GM12878 (cell line): Measurements from ENCODE around the gene DUS4L.

Experiments
- ATF7 ChIP-seq: fragments of 450-650 bp; IDR thresholded peaks from 2 replicates; pipeline ENCODE4 v1.6.1; 2016; ENCODE audit warnings: low read depth, mild to moderate bottlenecking
- CHD2 ChIP-seq: IDR thresholded peaks from 2 replicates; pipeline ENCODE4 v1.6.1; 2011; ENCODE audit warnings: low read depth, low read length, improper control_type of control experiment, borderline replicate concordance
- CREM ChIP-seq: IDR thresholded peaks from 2 replicates; pipeline ENCODE4 v1.6.1; 2014; ENCODE audit warnings: antibody characterized with exemption, low read depth
- CTCF ChIP-seq, 3 experiments: IDR thresholded peaks in 2 of 3; conservative IDR thresholded peaks in 1 of 3; 2 replicates each; pipeline ENCODE4 v1.5.1; 2011; ENCODE audit warnings: low read depth in 3 of 3, low read length in 3 of 3, mild to moderate bottlenecking in 3 of 3, control low read depth in 2 of 3, moderate library complexity in 2 of 3, inconsistent platforms in 1 of 3, mixed read lengths in 1 of 3; ENCODE audit not compliant: control insufficient read depth in 2 of 3, insufficient read depth in 1 of 3; ENCODE audit errors: extremely low read depth in 1 of 3
- EZH2 ChIP-seq: IDR thresholded peaks from 2 replicates; pipeline ENCODE4 v1.6.1; 2012; ENCODE audit warnings: low read depth, mild to moderate bottlenecking, control low read depth, inconsistent platforms, low read length, borderline replicate concordance; ENCODE audit not compliant: control insufficient read depth
- HDAC2 ChIP-seq: fragments of 200-600 bp; sonication (generic); IDR thresholded peaks from 2 replicates; pipeline ENCODE4 v1.6.1; 2017
- NFYA ChIP-seq: IDR thresholded peaks from 2 replicates; pipeline ENCODE4 v1.6.1; 2011; ENCODE audit warnings: low read depth, mild to moderate bottlenecking, low read length, improper control_type of control experiment, borderline replicate concordance
- NR2C2 ChIP-seq: IDR thresholded peaks from 2 replicates; pipeline ENCODE4 v1.6.1; 2011; ENCODE audit warnings: borderline replicate concordance, low read depth; ENCODE audit not compliant: control insufficient read depth, insufficient read length
- SIN3A ChIP-seq: IDR thresholded peaks from 2 replicates; pipeline ENCODE4 v1.6.1; 2012; ENCODE audit warnings: low read depth, low read length, improper control_type of control experiment
- TAF1 ChIP-seq: IDR thresholded peaks from 2 replicates; pipeline ENCODE4 v1.6.1; 2011; ENCODE audit warnings: mild to moderate bottlenecking, low read depth, low read length, borderline replicate concordance
- ZNF592 ChIP-seq: fragments of 450-650 bp; IDR thresholded peaks from 2 replicates; pipeline ENCODE4 v1.6.1; 2017; ENCODE audit warnings: mild to moderate bottlenecking, moderate library complexity

- TF ChIP-seq EZH2 (no peak), SIN3A (no peak), CTCF (IDR thresholded peaks at IDR 0.05 in 2 of 3, conservative IDR thresholded peaks at IDR 0.05 in 1 of 3; ENCODE audit: control insufficient read depth in 2 of 3, extremely low read depth in 1 of 3, insufficient read depth in 1 of 3, low read depth in 3 of 3, low read length in 3 of 3) (no peak), ATF7 (no peak), NR2C2 (no peak), CHD2 (no peak), HDAC2 (no peak), ZNF592 (no peak), TAF1 (no peak), CREM (no peak), NFYA (no peak)
Observed at GRCh38 chr7:107613439-107613838, 49.7 kb downstream of the DUS4L start.
